NCI-H82 (cell line): Measurements from ENCODE around the gene SYF2.
"Not testable (repeated sequence)": the region's sequence is repeated elsewhere in the genome, so short reads cannot be mapped to it uniquely, and the experiment has no call there.

ENCODE experiments used
- DNase-seq: peaks from one replicate; lab custom pipeline; 2025; lab: John Stamatoyannopoulos, UW

Gene SYF2

GRCh38 chr1:25206201-25206600 is 26.1 kb downstream of the SYF2 start:
- no peak for DNase-seq

DNA sequence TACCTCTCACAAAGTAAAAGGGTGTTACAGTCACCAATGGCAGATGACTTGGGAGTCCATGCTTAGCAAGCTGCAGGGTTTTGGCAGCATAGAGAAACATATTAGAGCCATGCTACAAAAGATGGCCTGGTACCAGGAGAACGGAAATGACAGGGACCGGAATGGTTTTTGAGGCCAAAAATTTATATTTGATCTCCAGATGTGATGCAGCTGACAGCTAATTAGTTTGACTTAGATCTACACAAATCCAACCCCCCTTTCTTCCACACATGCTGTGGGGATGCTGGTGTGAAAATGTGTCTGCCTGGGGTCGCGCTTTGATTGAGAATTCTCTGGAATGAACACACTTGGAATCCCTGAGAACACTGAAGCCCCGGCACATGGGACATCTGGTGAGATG is 26.5 kb downstream of the SYF2 start:
- no peak for DNase-seq

- peak; percentile 71 for DNase-seq
Observed at GRCh38 chr1:25204797-25205480, 27.4 kb downstream of the SYF2 start.

DNA sequence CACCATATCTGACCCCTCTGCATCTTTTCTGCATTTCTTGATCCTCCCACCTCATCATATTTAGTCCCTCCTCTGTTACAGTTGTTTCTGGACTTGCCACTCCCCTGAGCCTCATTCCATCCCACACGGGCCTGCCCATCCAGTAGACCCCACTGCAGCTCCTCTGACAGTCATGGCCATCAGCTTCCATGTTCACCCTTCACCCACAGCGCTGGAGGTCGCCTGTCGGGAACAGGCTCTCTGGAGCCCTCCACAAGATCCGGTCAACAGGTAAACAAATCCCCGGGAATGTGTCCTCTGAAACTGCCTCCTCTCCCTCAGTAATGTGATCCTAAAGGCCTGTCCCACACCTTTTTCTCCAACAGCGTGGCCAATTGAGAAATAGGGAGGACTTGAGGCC is 31.3 kb downstream of the SYF2 start:
- DNase-seq: no peak

DNA sequence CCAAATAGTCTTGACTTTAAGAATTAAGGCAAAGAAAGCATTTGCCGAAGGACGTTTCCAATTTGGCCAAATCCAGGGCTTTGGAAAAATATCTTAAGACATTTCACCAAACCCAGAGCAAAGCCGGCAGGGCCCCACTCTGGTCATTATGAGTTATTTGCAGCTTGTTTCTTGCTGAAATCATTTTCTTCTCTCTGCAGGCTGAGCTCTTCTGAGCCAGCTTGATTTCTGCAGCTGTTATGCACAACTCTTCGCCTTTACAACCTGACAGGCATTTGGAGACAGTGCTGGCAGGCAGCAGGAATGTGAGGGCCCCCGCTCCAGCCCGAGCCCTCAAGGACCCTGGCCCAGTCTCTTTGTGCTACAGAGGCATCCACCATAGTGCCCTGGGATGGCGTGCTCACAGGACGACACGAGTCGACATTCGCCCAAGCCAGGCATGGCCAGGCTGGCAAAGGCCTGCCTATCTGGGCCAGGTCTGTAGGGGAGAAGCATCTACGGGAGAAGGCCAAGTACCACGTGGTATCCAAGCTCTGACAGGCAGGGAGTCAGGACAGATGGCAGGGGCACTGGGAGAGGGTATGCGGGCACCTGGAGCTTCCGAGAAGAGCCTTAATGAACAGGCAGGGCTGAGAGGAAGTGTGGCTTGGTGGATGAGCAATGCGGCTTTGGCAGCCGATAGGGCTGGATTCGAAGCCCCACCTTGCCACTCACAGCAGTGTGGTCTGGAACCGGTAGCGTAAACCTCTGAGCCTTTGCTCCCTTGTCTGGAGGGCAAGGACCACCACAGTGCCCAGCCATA is 32.3 kb downstream of the SYF2 start:
- no peak for DNase-seq

DNA sequence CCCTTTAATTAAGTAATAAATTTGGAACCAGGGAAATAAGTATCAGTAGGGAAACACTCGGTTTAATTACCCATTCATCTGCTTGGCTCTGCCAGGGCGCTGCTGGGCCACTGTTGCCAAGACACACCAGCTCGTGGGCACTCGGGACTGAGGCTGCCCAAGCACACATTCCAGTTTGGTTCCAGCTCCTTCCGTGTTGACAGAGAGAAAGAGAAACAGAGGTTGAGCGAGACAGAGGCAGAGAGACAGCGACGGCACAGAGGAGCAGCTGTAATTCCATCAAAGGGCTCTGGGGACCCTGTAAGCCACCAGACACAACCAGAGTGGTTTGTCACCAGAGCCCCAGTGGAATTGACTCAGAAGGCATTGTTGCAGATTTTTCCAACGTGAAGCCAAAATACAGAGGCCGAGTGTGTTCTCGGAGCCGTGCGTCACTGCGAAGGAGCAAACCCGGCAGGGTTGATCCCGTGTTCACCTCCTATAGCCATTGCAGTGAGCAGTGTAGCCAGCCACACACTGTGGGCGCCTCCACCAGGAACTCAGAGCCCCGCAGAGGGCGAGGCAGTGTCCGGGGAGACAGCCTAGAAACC is 33.5 kb downstream of the SYF2 start:
- DNase-seq: peak; percentile 33

DNA sequence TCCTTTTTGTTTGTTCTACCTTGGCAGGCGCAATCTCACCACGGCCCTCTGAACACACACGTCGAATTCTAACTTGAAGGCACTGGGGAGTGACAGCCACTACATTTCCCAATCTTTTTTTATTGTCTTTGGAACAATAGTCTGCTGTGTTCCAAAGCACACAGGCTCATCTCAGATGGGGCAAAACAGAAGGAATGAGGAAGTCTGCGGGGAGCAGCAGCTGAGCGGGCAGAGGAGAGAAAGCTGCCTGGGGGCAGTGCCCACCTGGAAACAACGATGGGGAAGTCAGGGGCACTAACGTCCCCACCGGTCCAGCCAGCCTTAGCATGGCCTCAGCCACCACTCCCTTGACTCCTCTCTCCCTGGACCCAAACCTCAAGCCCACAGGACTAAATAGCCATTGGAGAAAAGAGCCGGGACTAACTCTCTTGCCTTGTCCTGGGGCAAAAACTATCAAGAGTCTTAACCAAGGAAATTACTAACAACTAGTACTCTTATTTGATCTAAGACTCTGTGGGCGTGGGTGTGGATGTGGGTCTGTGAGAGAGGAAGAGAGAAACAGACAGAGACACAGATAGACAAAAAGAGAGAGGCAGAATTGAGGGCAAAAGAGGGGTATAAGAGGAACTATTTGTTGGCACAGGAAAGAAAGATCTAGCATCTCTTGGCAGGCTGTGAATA is 34.2 kb downstream of the SYF2 start:
- DNase-seq: no peak

- no peak for DNase-seq
Observed at GRCh38 chr1:25197235-25197975, 34.9 kb downstream of the SYF2 start.

GRCh38 chr1:25196830-25197229 is 35.5 kb downstream of the SYF2 start:
- DNase-seq: no peak

GRCh38 chr1:25195835-25196234 is 36.5 kb downstream of the SYF2 start:
- DNase-seq: no peak

GRCh38 chr1:25194572-25195020 is 37.7 kb downstream of the SYF2 start:
- no peak for DNase-seq

DNA sequence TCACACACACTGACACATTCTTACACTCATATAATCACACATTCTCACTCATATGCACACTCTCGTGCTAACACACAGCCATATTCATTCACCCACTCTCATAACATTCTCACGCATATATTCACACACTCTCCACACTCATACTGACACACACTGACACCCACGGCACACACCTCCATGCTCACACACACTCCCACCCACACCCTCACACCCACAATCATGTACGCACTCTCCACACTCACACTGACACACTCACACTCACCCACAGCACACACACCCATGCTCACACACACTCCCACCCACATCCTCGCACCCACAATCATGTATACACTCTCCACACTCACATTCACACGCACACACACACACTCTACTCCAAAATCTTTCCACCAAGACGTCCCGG is 38.2 kb downstream of the SYF2 start:
- no peak for DNase-seq

GRCh38 chr1:25193229-25193628 is 39.1 kb downstream of the SYF2 start:
- no peak for DNase-seq

- DNase-seq: no peak
Observed at GRCh38 chr1:25192154-25192553, 40.1 kb downstream of the SYF2 start.

DNA sequence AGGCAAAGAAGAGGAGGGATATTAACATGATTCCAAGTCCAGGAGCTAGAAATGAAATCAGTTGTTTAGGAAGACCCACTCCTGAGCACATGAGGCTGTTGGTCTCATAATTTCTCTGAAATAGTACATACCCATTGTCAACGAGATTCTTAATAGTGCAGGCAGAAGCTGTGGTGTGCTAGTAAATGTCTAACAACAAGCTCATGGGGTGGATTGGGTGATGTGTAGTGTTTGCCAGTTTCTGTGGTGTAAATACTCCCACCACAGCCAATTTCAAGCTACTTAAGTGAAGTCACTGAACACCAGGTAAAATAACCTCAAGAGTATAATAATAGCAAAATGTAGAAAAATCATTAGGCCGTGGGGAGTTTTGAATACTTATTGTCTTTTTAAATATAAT is 42.0 kb downstream of the SYF2 start:
- DNase-seq: no peak

DNA sequence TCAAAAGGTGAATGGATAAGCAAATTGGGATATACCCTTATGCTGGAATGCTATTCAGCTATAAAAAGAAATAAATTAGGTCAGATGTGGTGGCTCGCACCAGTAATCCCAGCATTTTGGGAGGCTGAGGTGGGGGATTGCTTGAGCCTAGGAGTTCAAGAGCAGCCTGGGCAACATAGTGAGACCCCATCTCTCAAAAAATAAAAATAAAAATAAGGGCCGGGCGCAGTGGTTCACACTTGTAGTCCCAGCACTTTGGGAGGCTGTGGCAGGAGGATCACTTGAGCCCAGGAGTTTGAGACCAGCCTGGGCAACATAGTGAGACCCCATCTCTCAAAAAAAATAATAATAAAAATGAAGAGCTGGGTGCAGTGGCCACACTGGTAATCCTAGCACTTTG is 44.4 kb downstream of the SYF2 start:
- not testable (repeated sequence) for DNase-seq

- no peak for DNase-seq
Observed at GRCh38 chr1:25187077-25187476, 45.2 kb downstream of the SYF2 start.

GRCh38 chr1:25186161-25187007 is 45.9 kb downstream of the SYF2 start:
- DNase-seq: no peak

- no peak for DNase-seq
Observed at GRCh38 chr1:25185409-25186160, 46.7 kb downstream of the SYF2 start.
